Keratinocyte (primary cell): Measurements from ENCODE around the gene ADARB2. TPM values are rescaled to one million over a fixed set of nuclear protein-coding genes. Genes with fewer than 3 reads are reported as not detected.

ENCODE experiments used
- DNase-seq: peaks from one replicate; pipeline ENCODE4 v3.0.0-alpha.2; 2011; ENCODE audit warnings: low read depth, missing footprints, low spot score
- FAIRE-seq: peaks from 2 replicates; lab custom pipeline; 2011; peaks lifted over from hg19 to GRCh38; lab: Jason Lieb, UNC
- H2AFZ ChIP-seq: 2 replicates; pipeline ENCODE4 v1.6.0; 2012; ENCODE audit warnings: low read length, control low read depth, inconsistent platforms; ENCODE audit not compliant: control insufficient read depth
- H3K27ac ChIP-seq: 2 replicates; pipeline ENCODE4 v1.5.1; 2011; ENCODE audit warnings: low read length; ENCODE audit not compliant: control insufficient read depth, insufficient read depth
- H3K27me3 ChIP-seq: 3 replicates; pipeline ENCODE4 v1.6.0; 2011; ENCODE audit warnings: low read length; ENCODE audit not compliant: control insufficient read depth, insufficient read depth; ENCODE audit errors: extremely low read depth
- H3K36me3 ChIP-seq, 2 experiments: 2 replicates in 1 of 2; 3 replicates in 1 of 2; pipeline ENCODE4 v1.5.1; 2011; ENCODE audit warnings: low read length in 2 of 2, mild to moderate bottlenecking in 1 of 2; ENCODE audit not compliant: control insufficient read depth in 2 of 2, insufficient read depth in 2 of 2; ENCODE audit errors: extremely low read depth in 1 of 2
- H3K4me1 ChIP-seq: 3 replicates; pipeline ENCODE4 v1.5.1; 2011; ENCODE audit warnings: low read length; ENCODE audit not compliant: control insufficient read depth, insufficient read depth; ENCODE audit errors: extremely low read depth
- H3K4me2 ChIP-seq: 3 replicates; pipeline ENCODE4 v1.6.0; 2011; ENCODE audit warnings: low read depth, low read length; ENCODE audit not compliant: control insufficient read depth, insufficient read depth; ENCODE audit errors: extremely low read depth
- H3K4me3 ChIP-seq, 3 experiments: fragments of 200-600 bp in 1 of 3; sonication (generic) in 1 of 3; 2 replicates in 2 of 3; 3 replicates in 1 of 3; pipeline ENCODE4 v1.5.1; 2011 to 2016; ENCODE audit warnings: low read length in 3 of 3, mild to moderate bottlenecking in 3 of 3, control low read depth in 2 of 3, inconsistent platforms in 1 of 3, low read depth in 1 of 3, mixed read lengths in 1 of 3, mixed run types in 1 of 3, moderate library complexity in 1 of 3; ENCODE audit not compliant: control insufficient read depth in 2 of 3, insufficient read depth in 2 of 3; ENCODE audit errors: extremely low read depth in 1 of 3
- H3K79me2 ChIP-seq: 2 replicates; pipeline ENCODE4 v1.6.0; 2012; ENCODE audit warnings: low read length; ENCODE audit not compliant: control insufficient read depth, insufficient read depth
- H3K9ac ChIP-seq: 3 replicates; pipeline ENCODE4 v1.6.0; 2011; ENCODE audit warnings: low read length; ENCODE audit not compliant: control insufficient read depth, insufficient read depth; ENCODE audit errors: extremely low read depth
- H3K9me1 ChIP-seq: 3 replicates; pipeline ENCODE4 v1.6.0; 2011; ENCODE audit warnings: low read length; ENCODE audit not compliant: control insufficient read depth, insufficient read depth; ENCODE audit errors: extremely low read depth
- H3K9me3 ChIP-seq: 2 replicates; pipeline ENCODE4 v1.5.1; 2012; ENCODE audit warnings: low read depth, low read length; ENCODE audit not compliant: control insufficient read depth
- H4K20me1 ChIP-seq: 3 replicates; pipeline ENCODE4 v1.6.0; 2011; ENCODE audit warnings: low read length; ENCODE audit not compliant: control insufficient read depth, insufficient read depth; ENCODE audit errors: extremely low read depth
- CTCF ChIP-seq, 3 experiments: IDR thresholded peaks in 1 of 3; conservative IDR thresholded peaks in 1 of 3; optimal IDR thresholded peaks in 1 of 3; 2 replicates in 2 of 3; 3 replicates in 1 of 3; pipeline versions ENCODE3 to v1.5.1; 2011; ENCODE audit warnings: low read length in 3 of 3, mild to moderate bottlenecking in 3 of 3, moderate library complexity in 2 of 3, control low read depth in 1 of 3, inconsistent platforms in 1 of 3; ENCODE audit not compliant: insufficient read depth in 2 of 3; ENCODE audit errors: extremely low read depth in 1 of 3
- EZH2 ChIP-seq: IDR thresholded peaks from one replicate; pipeline ENCODE4 v1.6.1; 2012; ENCODE audit warnings: inconsistent platforms, mild to moderate bottlenecking, low read length, moderate library complexity
- dilution Hi-C: fragments of 300-500 bp; cut with MboI; formaldehyde crosslinking; loops from one replicate; pipeline ENCODE4 v1.7.0; 2020; ENCODE audit warnings: low sequenced_read_pairs; ENCODE audit not compliant: extremely low pct_ligation_motif_present
- polyA plus RNA-seq, 5 experiments: library from polyadenylated mRNA; depleted of rRNA in 3 of 5; stranded (reverse) in 3 of 5; stranded (forward) in 1 of 5; unstranded in 1 of 5; fragments of >200 nt; gene quantifications; 1 replicate in 1 of 5; 2 replicates in 3 of 5; 3 replicates in 1 of 5; pipeline versions ENCODE4 v1.2.1 to v1.2.3, GENCODE V29; 2011 to 2012; ENCODE audit warnings: missing spikeins in 2 of 5, low read depth in 1 of 5, low replicate concordance in 1 of 5

The ADARB2 gene
- polyA plus RNA-seq, 1 donor (not counting 4 experiments of a cell fraction or from before 2014, with no cell fraction given) = not detected

GRCh38 chr10:1339396-1339795 is 397.9 kb downstream of the ADARB2 start:
- Histone ChIP-seq H3K27me3 (no peaks in the 10 kb centered on the region), H3K4me2 (no peak overlapping the region), H3K9me3 (no peaks in the 10 kb centered on the region), H3K9me1 (no peaks in the 10 kb centered on the region), H3K4me3 (no peak overlapping the region), H2AFZ (no peak overlapping the region), H3K9ac (no peak overlapping the region), H3K27ac (no peak overlapping the region), H4K20me1 (no peaks in the 10 kb centered on the region), H3K36me3 (no peaks in the 10 kb centered on the region), H3K4me1 (no peaks in the 10 kb centered on the region), H3K79me2 (no peaks in the 10 kb centered on the region)
- dilution Hi-C loops = no loop called here
- FAIRE-seq = no peak
- no peak for DNase-seq
- TF ChIP-seq CTCF (optimal IDR thresholded peaks at IDR 0.05 in 1 of 3, IDR thresholded peaks at IDR 0.05 in 1 of 3, conservative IDR thresholded peaks at IDR 0.05 in 1 of 3; ENCODE audit: extremely low read depth in 1 of 3, insufficient read depth in 2 of 3, low read length in 3 of 3) (no peak), EZH2 (no peak)

- Histone ChIP-seq H3K36me3 (no peaks in the 10 kb centered on the region), H3K9ac (no peak overlapping the region), H3K9me3 (no peaks in the 10 kb centered on the region), H3K79me2 (no peaks in the 10 kb centered on the region), H3K27me3 (no peaks in the 10 kb centered on the region), H3K9me1 (no peaks in the 10 kb centered on the region), H2AFZ (no peak overlapping the region), H3K27ac (no peak overlapping the region), H4K20me1 (no peaks in the 10 kb centered on the region), H3K4me2 (no peak overlapping the region), H3K4me1 (no peaks in the 10 kb centered on the region), H3K4me3 (no peak overlapping the region)
- dilution Hi-C loops = no loop called here
- no peak for DNase-seq
- FAIRE-seq = no peak
- no peak for TF ChIP-seq EZH2
- TF ChIP-seq CTCF (optimal IDR thresholded peaks at IDR 0.05 in 1 of 3, IDR thresholded peaks at IDR 0.05 in 1 of 3, conservative IDR thresholded peaks at IDR 0.05 in 1 of 3; ENCODE audit: extremely low read depth in 1 of 3, insufficient read depth in 2 of 3, low read length in 3 of 3) = no peak
Observed at GRCh38 chr10:1335642-1336041, 401.7 kb downstream of the ADARB2 start.
